Astrocyte (in vitro differentiated cells and primary cell): ENCODE measurements around the gene SCN1B.

Experiments
- CTCF ChIP-seq: IDR thresholded peaks from 2 replicates; pipeline ENCODE4 v1.5.1; 2011; ENCODE audit warnings: low read depth, mild to moderate bottlenecking, inconsistent platforms, low read length, moderate library complexity; ENCODE audit not compliant: insufficient read depth
- EZH2 ChIP-seq: IDR thresholded peaks from 2 replicates; pipeline ENCODE4 v1.6.1; 2012; ENCODE audit warnings: mild to moderate bottlenecking, low read length, inconsistent platforms; ENCODE audit not compliant: insufficient read depth

- TF ChIP-seq CTCF (no peak), EZH2 (no peak)
These were observed 13.6 kb downstream of the SCN1B start for GRCh38 chr19:35043906-35044305.
